ENCODE data around the gene MUC3A.
A peak's percentile ranks its signal among the peaks of the same experiment; 100 is the strongest.

Gene MUC3A

GRCh38 chr7:100964630-100965029 is 15.3 kb downstream of the MUC3A start:
- no peaks in the 10 kb centered on the region for H3K36me3 ChIP-seq (ENCODE audit: control insufficient read depth, insufficient read depth, low read length)
- no peaks in the 10 kb centered on the region for H3K27me3 ChIP-seq (ENCODE audit: insufficient read depth, low read length, poor library complexity)
- no peak overlapping the region for H2BK15ac ChIP-seq (replicated peaks; ENCODE audit: low read depth)
- WGBS (ENCODE audit: extremely low coverage, insufficient coverage, low lambda C conversion rate): no CpG with 5 or more reads among the region's 7 CpGs
- H2BK5ac ChIP-seq (ENCODE audit: low read length): no peak overlapping the region
- no peak overlapping the region for H3K18ac ChIP-seq (ENCODE audit: low read length)
- H3K4me2 ChIP-seq (ENCODE audit: low read length): no peak overlapping the region
- H4K5ac ChIP-seq (ENCODE audit: low read length): no peak overlapping the region
- H3K27ac ChIP-seq (ENCODE audit: low read depth, low read length): no peak overlapping the region
- H3K79me1 ChIP-seq (ENCODE audit: low read length): peaks cover 2% of the 10 kb centered on the region
- H3K9ac ChIP-seq (ENCODE audit: low read length): peak overlapping the region; percentile 59
- no peak for DNase-seq
- no peak overlapping the region for H3K23ac ChIP-seq (ENCODE audit: low read length)
- H3K4ac ChIP-seq (ENCODE audit: low read depth, low read length): no peak overlapping the region
- H3K4me1 ChIP-seq (ENCODE audit: control insufficient read depth, low read depth, low read length): peaks cover 11% of the 10 kb centered on the region
- H3K56ac ChIP-seq (ENCODE audit: low read length): peak overlapping the region; percentile 63
- no peak overlapping the region for H2AK5ac ChIP-seq (ENCODE audit: low read length)
- H4K8ac ChIP-seq (ENCODE audit: low read depth, low read length): no peak overlapping the region
- no peaks in the 10 kb centered on the region for H3K79me2 ChIP-seq (ENCODE audit: control insufficient read depth, insufficient read depth, low read length)
- H2BK120ac ChIP-seq (ENCODE audit: low read depth, low read length): no peak overlapping the region
- no peak overlapping the region for H3K4me3 ChIP-seq (ENCODE audit: low read length)

GRCh38 chr7:100965045-100965722 is 15.8 kb downstream of the MUC3A start:
- Histone ChIP-seq H3K27ac (ENCODE audit: low read depth, low read length) (no peak overlapping the region), H3K4me2 (ENCODE audit: low read length) (peak overlapping the region; percentile 73), H4K5ac (ENCODE audit: low read length) (no peak overlapping the region), H3K56ac (ENCODE audit: low read length) (peak overlapping the region; percentile 88), H3K9ac (ENCODE audit: low read length) (peak overlapping the region; percentile 59), H2AK5ac (ENCODE audit: low read length) (no peak overlapping the region), H3K27me3 (ENCODE audit: insufficient read depth, low read length, poor library complexity) (no peaks in the 10 kb centered on the region), H3K23ac (ENCODE audit: low read length) (no peak overlapping the region), H3K36me3 (ENCODE audit: control insufficient read depth, insufficient read depth, low read length) (no peaks in the 10 kb centered on the region), H3K79me2 (ENCODE audit: control insufficient read depth, insufficient read depth, low read length) (no peaks in the 10 kb centered on the region), H2BK15ac (replicated peaks; ENCODE audit: low read depth) (no peak overlapping the region), H2BK120ac (ENCODE audit: low read depth, low read length) (no peak overlapping the region), H4K8ac (ENCODE audit: low read depth, low read length) (no peak overlapping the region), H3K4me1 (ENCODE audit: control insufficient read depth, low read depth, low read length) (peaks cover 11% of the 10 kb centered on the region), H3K4me3 (ENCODE audit: low read length) (peak overlapping the region; percentile 23), H3K79me1 (ENCODE audit: low read length) (peaks cover 2% of the 10 kb centered on the region), H3K4ac (ENCODE audit: low read depth, low read length) (no peak overlapping the region), H3K18ac (ENCODE audit: low read length) (no peak overlapping the region), H2BK5ac (ENCODE audit: low read length) (no peak overlapping the region)
- peak; percentile 38 for DNase-seq
- no CpG with 5 or more reads among the region's 25 CpGs for WGBS (ENCODE audit: extremely low coverage, insufficient coverage, low lambda C conversion rate)

- Histone ChIP-seq H3K9ac (ENCODE audit: low read length) (peak overlapping the region; percentile 62), H3K4me1 (ENCODE audit: control insufficient read depth, low read depth, low read length) (peaks cover 11% of the 10 kb centered on the region), H3K27me3 (ENCODE audit: insufficient read depth, low read length, poor library complexity) (no peaks in the 10 kb centered on the region), H3K4me3 (ENCODE audit: low read length) (peak overlapping the region; percentile 25), H2BK120ac (ENCODE audit: low read depth, low read length) (no peak overlapping the region), H2BK15ac (replicated peaks; ENCODE audit: low read depth) (no peak overlapping the region), H4K5ac (ENCODE audit: low read length) (no peak overlapping the region), H3K4me2 (ENCODE audit: low read length) (peak overlapping the region; percentile 73), H3K79me1 (ENCODE audit: low read length) (peaks cover 2% of the 10 kb centered on the region), H2BK5ac (ENCODE audit: low read length) (no peak overlapping the region), H3K36me3 (ENCODE audit: control insufficient read depth, insufficient read depth, low read length) (no peaks in the 10 kb centered on the region), H3K18ac (ENCODE audit: low read length) (peak overlapping the region; percentile 55), H3K56ac (ENCODE audit: low read length) (peak overlapping the region; percentile 88), H4K8ac (ENCODE audit: low read depth, low read length) (no peak overlapping the region), H2AK5ac (ENCODE audit: low read length) (no peak overlapping the region), H3K27ac (ENCODE audit: low read depth, low read length) (no peak overlapping the region), H3K79me2 (ENCODE audit: control insufficient read depth, insufficient read depth, low read length) (no peaks in the 10 kb centered on the region), H3K23ac (ENCODE audit: low read length) (no peak overlapping the region), H3K4ac (ENCODE audit: low read depth, low read length) (no peak overlapping the region)
- no CpG with 5 or more reads among the region's 58 CpGs for WGBS (ENCODE audit: extremely low coverage, insufficient coverage, low lambda C conversion rate)
- DNase-seq: peak; percentile 99
Observed at GRCh38 chr7:100965723-100966541, 16.6 kb downstream of the MUC3A start.

- Histone ChIP-seq H2BK120ac (ENCODE audit: low read depth, low read length) (no peak overlapping the region), H3K27ac (ENCODE audit: low read depth, low read length) (no peak overlapping the region), H2BK5ac (ENCODE audit: low read length) (no peak overlapping the region), H3K4me2 (ENCODE audit: low read length) (peak overlapping the region; percentile 77), H3K9ac (ENCODE audit: low read length) (peak overlapping the region; percentile 71), H3K56ac (ENCODE audit: low read length) (peak overlapping the region; percentile 86), H2AK5ac (ENCODE audit: low read length) (no peak overlapping the region), H3K79me1 (ENCODE audit: low read length) (peaks cover 2% of the 10 kb centered on the region), H2BK15ac (replicated peaks; ENCODE audit: low read depth) (no peak overlapping the region), H3K36me3 (ENCODE audit: control insufficient read depth, insufficient read depth, low read length) (no peaks in the 10 kb centered on the region), H3K79me2 (ENCODE audit: control insufficient read depth, insufficient read depth, low read length) (no peaks in the 10 kb centered on the region), H3K27me3 (ENCODE audit: insufficient read depth, low read length, poor library complexity) (no peaks in the 10 kb centered on the region), H4K8ac (ENCODE audit: low read depth, low read length) (no peak overlapping the region), H3K23ac (ENCODE audit: low read length) (peak overlapping the region; percentile 3), H3K18ac (ENCODE audit: low read length) (no peak overlapping the region), H3K4ac (ENCODE audit: low read depth, low read length) (no peak overlapping the region), H3K4me3 (ENCODE audit: low read length) (peak overlapping the region; percentile 28), H3K4me1 (ENCODE audit: control insufficient read depth, low read depth, low read length) (peaks cover 11% of the 10 kb centered on the region), H4K5ac (ENCODE audit: low read length) (no peak overlapping the region)
- no CpG with 5 or more reads among the region's 40 CpGs for WGBS (ENCODE audit: extremely low coverage, insufficient coverage, low lambda C conversion rate)
- no peak for DNase-seq
Observed at GRCh38 chr7:100966542-100967291, 17.4 kb downstream of the MUC3A start.

- H3K27me3 ChIP-seq (ENCODE audit: insufficient read depth, low read length, poor library complexity): no peaks in the 10 kb centered on the region
- H2BK15ac ChIP-seq (replicated peaks; ENCODE audit: low read depth): no peak overlapping the region
- H2AK5ac ChIP-seq (ENCODE audit: low read length): peak overlapping the region; percentile 23
- H2BK120ac ChIP-seq (ENCODE audit: low read depth, low read length): no peak overlapping the region
- peak overlapping the region; percentile 29 for H3K56ac ChIP-seq (ENCODE audit: low read length)
- H3K36me3 ChIP-seq (ENCODE audit: control insufficient read depth, insufficient read depth, low read length): no peaks in the 10 kb centered on the region
- no peak overlapping the region for H3K4ac ChIP-seq (ENCODE audit: low read depth, low read length)
- peaks cover 11% of the 10 kb centered on the region for H3K4me1 ChIP-seq (ENCODE audit: control insufficient read depth, low read depth, low read length)
- H3K79me2 ChIP-seq (ENCODE audit: control insufficient read depth, insufficient read depth, low read length): no peaks in the 10 kb centered on the region
- H3K9ac ChIP-seq (ENCODE audit: low read length): no peak overlapping the region
- peak; percentile 38 for DNase-seq
- no peak overlapping the region for H3K18ac ChIP-seq (ENCODE audit: low read length)
- no peak overlapping the region for H4K8ac ChIP-seq (ENCODE audit: low read depth, low read length)
- no peak overlapping the region for H3K4me3 ChIP-seq (ENCODE audit: low read length)
- H3K23ac ChIP-seq (ENCODE audit: low read length): no peak overlapping the region
- no CpG with 5 or more reads among the region's 13 CpGs for WGBS (ENCODE audit: extremely low coverage, insufficient coverage, low lambda C conversion rate)
- H3K79me1 ChIP-seq (ENCODE audit: low read length): peaks cover 2% of the 10 kb centered on the region
- H3K27ac ChIP-seq (ENCODE audit: low read depth, low read length): no peak overlapping the region
- no peak overlapping the region for H4K5ac ChIP-seq (ENCODE audit: low read length)
- H3K4me2 ChIP-seq (ENCODE audit: low read length): no peak overlapping the region
- no peak overlapping the region for H2BK5ac ChIP-seq (ENCODE audit: low read length)
Observed at GRCh38 chr7:100967292-100967863, 18.0 kb downstream of the MUC3A start.
